Natural killer cell (primary cell): ENCODE results near the gene RNF213. TPM values are rescaled to one million over a fixed set of nuclear protein-coding genes. Genes with fewer than 3 reads are reported as not detected.
"Not testable (repeated sequence)": the region's sequence is repeated elsewhere in the genome, so short reads cannot be mapped to it uniquely, and the experiment has no call there.

Experiments
- ATAC-seq, 3 donors: fragments of 150-1000 bp in 2 of 3; fragments of 200-7000 bp in 1 of 3; cut with Tn5 transposase; 1 replicate in 1 of 3; 2 replicates in 2 of 3; pipeline ENCODE4 v1.10.0; 2021; ENCODE audit warnings: mild to moderate bottlenecking in 2 of 3, moderate library complexity in 2 of 3
- DNase-seq, 2 donors: peaks; one replicate each; pipeline versions ENCODE4 v3.0.0 to v3.0.0-alpha.2; 2013 to 2021; ENCODE audit warnings: mixed read lengths in 1 of 2
- H3K27ac ChIP-seq: one replicate; pipeline ENCODE4 v1.5.1; 2013; ENCODE audit warnings: mild to moderate bottlenecking, low read length
- H3K27me3 ChIP-seq: one replicate; pipeline ENCODE4 v1.6.1; 2013; ENCODE audit warnings: low read length; ENCODE audit not compliant: control insufficient read depth, insufficient read depth
- H3K36me3 ChIP-seq: one replicate; pipeline ENCODE4 v1.6.1; 2013; ENCODE audit warnings: low read length; ENCODE audit not compliant: control insufficient read depth, insufficient read depth
- H3K4me1 ChIP-seq: one replicate; pipeline ENCODE4 v1.6.1; 2013; ENCODE audit warnings: low read length; ENCODE audit not compliant: control insufficient read depth, insufficient read depth
- H3K4me3 ChIP-seq: one replicate; pipeline ENCODE4 v1.5.1; 2013; ENCODE audit warnings: low read length
- H3K9me3 ChIP-seq: one replicate; pipeline ENCODE4 v1.6.1; 2013; ENCODE audit warnings: low read length; ENCODE audit not compliant: control insufficient read depth, insufficient read depth
- H3K27ac Mint-ChIP-seq, 2 donors: one replicate each; pipeline ENCODE4 v1.8.0; 2022; ENCODE audit warnings: mild to moderate bottlenecking in 2 of 2, mixed read lengths in 2 of 2, moderate library complexity in 1 of 2
- H3K27me3 Mint-ChIP-seq, 2 donors: one replicate each; pipeline ENCODE4 v1.8.0; 2022; ENCODE audit warnings: low read depth in 2 of 2, mixed read lengths in 2 of 2
- H3K36me3 Mint-ChIP-seq: one replicate; pipeline ENCODE4 v1.8.0; 2022; ENCODE audit warnings: mixed read lengths
- H3K4me1 Mint-ChIP-seq, 2 donors: one replicate each; pipeline ENCODE4 v1.8.0; 2022; ENCODE audit warnings: mixed read lengths in 2 of 2
- H3K4me3 Mint-ChIP-seq: one replicate; pipeline ENCODE4 v1.8.0; 2022; ENCODE audit warnings: mild to moderate bottlenecking, moderate library complexity, mixed read lengths
- H3K9me3 Mint-ChIP-seq, 2 donors: one replicate each; pipeline ENCODE4 v1.8.0; 2022; ENCODE audit warnings: mixed read lengths in 2 of 2
- WGBS: methylation state at CpG from one replicate; pipeline ENCODE4 v1.1.7; 2013; ENCODE audit warnings: missing lambda C conversion rate; ENCODE audit not compliant: insufficient coverage; 5-methylcytosine and 5-hydroxymethylcytosine counted together
- intact Hi-C: fragments of 100-400 bp; cut with micrococcal nuclease; formaldehyde crosslinking; loops from one replicate; pipeline ENCODE4 v1.14.2; 2022
- total RNA-seq, 4 donors: library from RNA; stranded (reverse); fragments of 120-200 nt in 1 of 4; gene quantifications; one replicate each; pipeline versions ENCODE4 v1.2.3 to v1.2.4, GENCODE V29; 2013 to 2022
- TF ChIP-seq, protein P1 (sequence below): fragments of 200-600 bp; IDR thresholded peaks from one replicate; pipeline ENCODE4 v1.8.0; 2022; ENCODE audit warnings: antibody characterized with exemption

RNF213 gene
- total RNA-seq, 3 donors from 2014 or later (not counting 1 experiment from before 2014, with no cell fraction given), result 929 to 1,120 (median 1,060) TPM

GRCh38 chr17:80323982-80324381 lies 63.3 kb downstream of the RNF213 start:
- H3K9me3 Mint-ChIP-seq, result no peaks in the 10 kb centered on the region
- Histone ChIP-seq H3K27ac (no peak overlapping the region), H3K4me1 (no peaks in the 10 kb centered on the region), H3K36me3 (peaks cover 94% of the 10 kb centered on the region), H3K9me3 (no peaks in the 10 kb centered on the region), H3K4me3 (no peak overlapping the region), H3K27me3 (no peaks in the 10 kb centered on the region)
- DNase-seq (no peak), ATAC-seq (no peak)
- H3K4me1 Mint-ChIP-seq, result peaks cover 5 to 26% of the 10 kb centered on the region in 2 donors
- H3K4me3 Mint-ChIP-seq, result no peak overlapping the region
- H3K27me3 Mint-ChIP-seq, result no peaks in the 10 kb centered on the region
- TF ChIP-seq, protein P1, sequence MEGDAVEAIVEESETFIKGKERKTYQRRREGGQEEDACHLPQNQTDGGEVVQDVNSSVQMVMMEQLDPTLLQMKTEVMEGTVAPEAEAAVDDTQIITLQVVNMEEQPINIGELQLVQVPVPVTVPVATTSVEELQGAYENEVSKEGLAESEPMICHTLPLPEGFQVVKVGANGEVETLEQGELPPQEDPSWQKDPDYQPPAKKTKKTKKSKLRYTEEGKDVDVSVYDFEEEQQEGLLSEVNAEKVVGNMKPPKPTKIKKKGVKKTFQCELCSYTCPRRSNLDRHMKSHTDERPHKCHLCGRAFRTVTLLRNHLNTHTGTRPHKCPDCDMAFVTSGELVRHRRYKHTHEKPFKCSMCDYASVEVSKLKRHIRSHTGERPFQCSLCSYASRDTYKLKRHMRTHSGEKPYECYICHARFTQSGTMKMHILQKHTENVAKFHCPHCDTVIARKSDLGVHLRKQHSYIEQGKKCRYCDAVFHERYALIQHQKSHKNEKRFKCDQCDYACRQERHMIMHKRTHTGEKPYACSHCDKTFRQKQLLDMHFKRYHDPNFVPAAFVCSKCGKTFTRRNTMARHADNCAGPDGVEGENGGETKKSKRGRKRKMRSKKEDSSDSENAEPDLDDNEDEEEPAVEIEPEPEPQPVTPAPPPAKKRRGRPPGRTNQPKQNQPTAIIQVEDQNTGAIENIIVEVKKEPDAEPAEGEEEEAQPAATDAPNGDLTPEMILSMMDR, result no peak
- H3K27ac Mint-ChIP-seq, result peak overlapping the region; percentile 58 to 74
- intact Hi-C loops, result no loop called here
- WGBS, result 100% methylated on average over 1 of the region's 3 CpGs
- H3K36me3 Mint-ChIP-seq, result peaks cover 32% of the 10 kb centered on the region

DNA sequence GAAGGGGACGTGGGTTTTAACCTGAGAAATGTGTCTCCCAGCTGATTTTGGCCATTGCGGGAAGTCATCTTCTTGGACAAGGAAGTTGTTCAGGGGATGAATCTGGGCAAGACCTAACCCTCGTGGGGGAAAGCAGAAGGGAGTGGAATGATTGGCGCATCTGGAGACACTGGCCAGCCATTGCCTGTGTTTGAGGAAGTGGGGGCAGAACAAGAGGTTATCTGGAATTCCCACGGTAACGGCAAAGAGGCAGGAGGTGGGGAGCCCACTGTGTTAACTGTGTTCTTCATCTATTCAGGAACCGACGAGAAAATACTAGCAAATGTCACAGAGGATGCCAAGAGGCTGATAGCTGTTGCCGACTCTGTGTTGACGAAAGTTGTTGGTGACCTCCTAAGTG lies 66.9 kb downstream of the RNF213 start:
- Mint-ChIP-seq H3K4me3 (no peak overlapping the region), H3K9me3 (no peaks in the 10 kb centered on the region), H3K4me1 (peaks cover 5 to 34% of the 10 kb centered on the region in 2 donors), H3K27ac (peak overlapping the region; percentile 61 to 66), H3K27me3 (no peaks in the 10 kb centered on the region), H3K36me3 (peaks cover 44% of the 10 kb centered on the region)
- Histone ChIP-seq H3K4me3 (no peak overlapping the region), H3K36me3 (peaks cover 97% of the 10 kb centered on the region), H3K9me3 (no peaks in the 10 kb centered on the region), H3K27me3 (no peaks in the 10 kb centered on the region), H3K4me1 (no peaks in the 10 kb centered on the region), H3K27ac (no peak overlapping the region)
- DNase-seq (no peak), ATAC-seq (peak in 1 of 3 donors; percentile 7)
- TF ChIP-seq, protein P1, result no peak
- WGBS, result 62% methylated on average over 10 of the region's 10 CpGs
- intact Hi-C loops, result no loop called here

DNA sequence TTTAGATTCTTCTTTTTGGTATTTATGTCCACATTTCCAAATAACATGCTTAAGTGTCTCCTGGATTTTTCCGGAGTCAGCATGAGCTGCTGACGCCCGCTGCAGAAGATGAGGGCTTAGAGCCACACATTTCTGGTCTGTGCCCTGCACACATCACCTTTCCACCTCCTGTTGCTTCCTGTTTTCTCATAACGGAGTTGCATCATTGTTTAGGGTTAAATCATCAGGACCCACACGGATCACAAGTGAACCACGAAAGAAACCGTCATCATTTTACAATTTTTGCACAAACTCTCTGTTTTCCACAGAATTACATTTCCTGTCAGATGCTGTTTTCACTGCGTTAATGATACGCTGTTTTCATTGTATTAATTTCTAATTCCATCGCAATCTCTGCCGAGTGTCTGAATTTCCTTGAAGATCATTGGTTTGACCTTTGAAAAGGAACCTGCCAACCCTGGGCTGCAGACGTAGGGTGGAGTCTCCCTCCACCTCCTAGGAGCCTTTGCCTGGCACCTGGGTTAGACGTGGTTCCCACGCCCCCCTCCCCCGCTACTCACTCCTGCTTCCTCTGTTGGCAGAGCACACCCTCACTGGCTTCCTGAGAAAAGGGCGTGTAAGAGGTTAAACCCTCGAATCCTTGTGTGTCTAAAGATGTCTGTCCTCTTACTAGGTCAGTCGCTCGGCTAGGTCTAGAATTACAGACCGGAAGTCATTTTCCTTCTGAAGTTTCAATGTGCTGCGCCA lies 68.2 kb downstream of the RNF213 start:
- intact Hi-C loops, result no loop called here
- no peak for ATAC-seq
- Histone ChIP-seq H3K27me3 (no peaks in the 10 kb centered on the region), H3K4me3 (no peak overlapping the region), H3K36me3 (peaks cover 94% of the 10 kb centered on the region), H3K9me3 (no peaks in the 10 kb centered on the region), H3K27ac (no peak overlapping the region), H3K4me1 (no peaks in the 10 kb centered on the region)
- H3K27me3 Mint-ChIP-seq, result no peaks in the 10 kb centered on the region
- WGBS, result 80% methylated on average over 21 of the region's 21 CpGs
- H3K9me3 Mint-ChIP-seq, result no peaks in the 10 kb centered on the region
- TF ChIP-seq, protein P1, result no peak
- H3K27ac Mint-ChIP-seq, result peak overlapping the region; percentile 21 to 66
- peaks cover 35% of the 10 kb centered on the region for H3K36me3 Mint-ChIP-seq
- peaks cover 0 to 28% of the 10 kb centered on the region in 2 donors for H3K4me1 Mint-ChIP-seq
- no peak for DNase-seq
- H3K4me3 Mint-ChIP-seq, result no peak overlapping the region

DNA sequence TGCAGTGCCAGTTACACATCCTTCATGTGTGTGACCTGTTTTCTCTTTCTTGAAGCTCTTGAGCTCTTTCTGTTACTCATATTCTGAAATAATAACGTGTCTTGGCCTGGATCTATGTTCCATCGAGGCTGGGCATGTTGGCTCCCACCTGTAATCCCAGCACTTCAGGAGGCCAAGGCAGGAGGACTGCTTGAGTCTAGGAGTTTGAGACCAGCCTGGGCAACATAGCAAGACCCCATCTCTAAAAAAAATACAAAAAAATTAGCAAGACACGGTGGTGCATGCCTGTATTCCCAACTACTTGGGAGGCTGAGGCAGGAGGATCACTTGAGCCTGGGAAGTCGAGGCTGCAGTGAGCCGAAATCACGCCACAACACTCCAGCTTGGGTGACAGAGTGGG lies 68.8 kb downstream of the RNF213 start:
- H3K27me3 Mint-ChIP-seq, DNase-seq, H3K27me3 ChIP-seq, ATAC-seq, H3K4me1 ChIP-seq, H3K4me3 ChIP-seq, H3K4me3 Mint-ChIP-seq, H3K9me3 ChIP-seq, H3K9me3 Mint-ChIP-seq, H3K27ac ChIP-seq, intact Hi-C loops: not testable (repeated sequence)
- peak overlapping the region; percentile 21 to 66 for H3K27ac Mint-ChIP-seq
- H3K36me3 Mint-ChIP-seq, result peaks cover 35% of the 10 kb centered on the region
- H3K4me1 Mint-ChIP-seq, result peaks cover 0 to 28% of the 10 kb centered on the region in 2 donors
- H3K36me3 ChIP-seq, result peaks cover 94% of the 10 kb centered on the region
- 87% methylated on average over 6 of the region's 6 CpGs for WGBS
